HG03571 (cell line): ENCODE measurements around the gene FAM83B.
"Not testable (repeated sequence)": the region's sequence is repeated elsewhere in the genome, so short reads cannot be mapped to it uniquely, and the experiment has no call there.

ENCODE experiments used
- ATAC-seq: cut with Tn5 transposase; IDR thresholded peaks from one replicate; pipeline ENCODE4 v1.9.1; 2021; ENCODE audit not compliant: unreplicated experiment

Gene FAM83B, protein sequence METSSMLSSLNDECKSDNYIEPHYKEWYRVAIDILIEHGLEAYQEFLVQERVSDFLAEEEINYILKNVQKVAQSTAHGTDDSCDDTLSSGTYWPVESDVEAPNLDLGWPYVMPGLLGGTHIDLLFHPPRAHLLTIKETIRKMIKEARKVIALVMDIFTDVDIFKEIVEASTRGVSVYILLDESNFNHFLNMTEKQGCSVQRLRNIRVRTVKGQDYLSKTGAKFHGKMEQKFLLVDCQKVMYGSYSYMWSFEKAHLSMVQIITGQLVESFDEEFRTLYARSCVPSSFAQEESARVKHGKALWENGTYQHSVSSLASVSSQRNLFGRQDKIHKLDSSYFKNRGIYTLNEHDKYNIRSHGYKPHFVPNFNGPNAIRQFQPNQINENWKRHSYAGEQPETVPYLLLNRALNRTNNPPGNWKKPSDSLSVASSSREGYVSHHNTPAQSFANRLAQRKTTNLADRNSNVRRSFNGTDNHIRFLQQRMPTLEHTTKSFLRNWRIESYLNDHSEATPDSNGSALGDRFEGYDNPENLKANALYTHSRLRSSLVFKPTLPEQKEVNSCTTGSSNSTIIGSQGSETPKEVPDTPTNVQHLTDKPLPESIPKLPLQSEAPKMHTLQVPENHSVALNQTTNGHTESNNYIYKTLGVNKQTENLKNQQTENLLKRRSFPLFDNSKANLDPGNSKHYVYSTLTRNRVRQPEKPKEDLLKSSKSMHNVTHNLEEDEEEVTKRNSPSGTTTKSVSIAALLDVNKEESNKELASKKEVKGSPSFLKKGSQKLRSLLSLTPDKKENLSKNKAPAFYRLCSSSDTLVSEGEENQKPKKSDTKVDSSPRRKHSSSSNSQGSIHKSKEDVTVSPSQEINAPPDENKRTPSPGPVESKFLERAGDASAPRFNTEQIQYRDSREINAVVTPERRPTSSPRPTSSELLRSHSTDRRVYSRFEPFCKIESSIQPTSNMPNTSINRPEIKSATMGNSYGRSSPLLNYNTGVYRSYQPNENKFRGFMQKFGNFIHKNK

DNA sequence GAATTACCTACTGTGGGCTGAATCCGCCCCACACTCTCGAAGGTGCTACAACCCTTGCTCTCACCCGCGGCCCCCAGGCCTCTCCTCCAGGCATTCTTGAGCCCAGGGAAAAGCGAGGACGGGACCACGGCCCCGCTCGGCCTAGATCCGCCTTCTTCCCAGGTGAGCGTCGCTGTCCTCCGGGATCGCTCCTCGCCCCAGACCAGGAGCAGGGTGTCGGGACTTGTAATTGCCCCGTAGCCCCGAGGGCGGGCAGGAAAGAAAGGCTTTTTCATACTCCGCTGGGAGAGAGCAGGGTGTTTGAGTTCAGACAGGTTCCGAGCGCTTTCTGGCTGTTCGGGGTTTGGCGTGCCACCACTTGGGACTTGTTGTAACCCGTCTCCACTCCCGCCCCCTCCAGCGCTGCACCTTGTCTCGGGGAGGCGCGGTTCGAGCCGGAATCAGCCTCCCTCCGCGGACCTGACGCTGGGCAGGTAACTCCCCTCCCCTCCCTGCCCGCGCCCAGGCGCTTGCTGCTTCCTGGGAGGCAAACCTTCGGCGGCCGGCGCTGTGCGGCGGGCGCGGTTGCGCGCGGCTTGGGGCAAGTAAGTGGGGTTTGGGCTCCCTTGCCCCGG is at the start of gene FAM83B:
Gene FAM83B (plus strand): TSS at position 529 of the 614 bp plus-strand sequence. CDS start 23,476 bp downstream, outside the sequence.
- ATAC-seq, result no peak

DNA sequence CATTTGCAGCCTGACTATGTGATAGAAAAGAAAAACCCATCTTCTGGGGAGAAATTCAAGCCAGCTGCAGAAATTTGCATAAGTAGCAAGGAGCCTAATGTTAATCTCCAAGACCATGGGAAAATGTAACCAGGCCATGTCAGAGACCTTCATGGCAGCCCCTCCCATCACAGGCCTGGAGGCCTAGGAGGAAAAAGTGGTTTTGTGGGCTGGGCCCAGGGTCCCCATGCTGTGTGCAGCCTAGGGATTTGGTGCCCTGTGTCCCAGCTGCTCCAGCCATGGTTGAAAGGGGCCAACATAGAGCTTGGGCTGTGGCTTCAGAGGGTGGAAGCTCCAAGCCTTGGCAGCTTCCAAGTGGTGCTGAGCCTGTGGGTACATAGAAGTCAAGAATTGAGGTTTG is 49.7 kb upstream of the FAM83B start:
- not testable (repeated sequence) for ATAC-seq

DNA sequence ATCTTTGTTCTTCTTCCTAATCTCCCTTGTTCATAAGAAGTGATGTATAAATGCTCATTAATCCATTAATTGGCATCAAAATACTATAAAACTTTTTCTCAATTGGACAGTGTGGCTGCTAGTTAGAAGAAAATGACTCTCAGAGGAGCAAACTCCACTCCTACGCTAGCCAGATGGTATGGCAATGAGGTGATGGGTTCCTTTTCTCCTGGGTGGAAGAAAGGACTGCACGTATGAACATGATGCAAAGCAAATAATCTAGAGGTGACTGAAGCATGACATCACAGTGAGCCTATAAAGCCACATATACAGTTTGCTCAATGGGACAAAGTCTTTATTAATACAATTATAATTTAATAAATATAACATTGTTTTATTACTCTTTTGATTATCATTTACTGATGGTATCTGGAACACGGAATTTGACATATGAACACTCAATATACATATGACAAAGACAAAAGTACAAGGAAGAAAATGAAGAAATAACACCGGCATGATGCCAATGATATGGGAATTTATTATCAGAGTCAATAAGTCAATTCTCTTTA is 46.4 kb upstream of the FAM83B start:
- no peak for ATAC-seq

DNA sequence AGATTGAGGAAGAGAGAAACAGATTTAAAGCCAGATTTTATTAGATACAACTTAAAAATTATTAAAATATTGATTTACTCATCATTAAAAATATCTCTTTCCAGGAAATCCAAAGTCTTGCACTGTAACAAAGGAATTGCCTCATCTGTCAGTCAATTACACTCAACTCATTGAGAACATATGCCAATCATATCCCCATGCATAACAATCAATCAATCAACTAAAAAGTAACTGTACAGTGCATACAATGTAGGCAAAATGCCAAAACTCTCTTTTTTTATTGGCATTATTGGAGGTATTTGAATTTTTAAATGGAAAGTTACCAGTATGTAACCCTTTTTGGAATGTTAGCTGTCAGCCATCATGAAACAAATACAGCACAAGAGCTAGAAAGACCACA is 45.3 kb upstream of the FAM83B start:
- ATAC-seq, result no peak

DNA sequence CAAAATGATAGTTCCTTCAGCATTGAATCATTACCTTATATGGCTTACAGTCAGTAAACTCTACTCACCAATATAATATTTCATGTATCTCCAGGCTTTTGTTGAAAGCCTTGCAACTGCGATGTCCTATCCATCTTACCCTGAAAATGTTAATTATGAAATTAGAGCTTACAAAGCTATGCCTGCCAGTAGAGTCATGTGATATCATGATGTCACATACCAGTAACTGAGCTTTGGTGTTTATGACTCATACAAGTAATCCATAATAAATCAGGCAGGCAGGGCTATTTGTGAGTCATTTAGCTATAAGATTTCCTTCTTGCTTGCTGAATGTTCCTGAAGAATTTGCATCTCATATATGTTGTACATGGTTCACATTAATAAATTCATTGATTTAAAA is 44.9 kb upstream of the FAM83B start:
- ATAC-seq, result no peak

DNA sequence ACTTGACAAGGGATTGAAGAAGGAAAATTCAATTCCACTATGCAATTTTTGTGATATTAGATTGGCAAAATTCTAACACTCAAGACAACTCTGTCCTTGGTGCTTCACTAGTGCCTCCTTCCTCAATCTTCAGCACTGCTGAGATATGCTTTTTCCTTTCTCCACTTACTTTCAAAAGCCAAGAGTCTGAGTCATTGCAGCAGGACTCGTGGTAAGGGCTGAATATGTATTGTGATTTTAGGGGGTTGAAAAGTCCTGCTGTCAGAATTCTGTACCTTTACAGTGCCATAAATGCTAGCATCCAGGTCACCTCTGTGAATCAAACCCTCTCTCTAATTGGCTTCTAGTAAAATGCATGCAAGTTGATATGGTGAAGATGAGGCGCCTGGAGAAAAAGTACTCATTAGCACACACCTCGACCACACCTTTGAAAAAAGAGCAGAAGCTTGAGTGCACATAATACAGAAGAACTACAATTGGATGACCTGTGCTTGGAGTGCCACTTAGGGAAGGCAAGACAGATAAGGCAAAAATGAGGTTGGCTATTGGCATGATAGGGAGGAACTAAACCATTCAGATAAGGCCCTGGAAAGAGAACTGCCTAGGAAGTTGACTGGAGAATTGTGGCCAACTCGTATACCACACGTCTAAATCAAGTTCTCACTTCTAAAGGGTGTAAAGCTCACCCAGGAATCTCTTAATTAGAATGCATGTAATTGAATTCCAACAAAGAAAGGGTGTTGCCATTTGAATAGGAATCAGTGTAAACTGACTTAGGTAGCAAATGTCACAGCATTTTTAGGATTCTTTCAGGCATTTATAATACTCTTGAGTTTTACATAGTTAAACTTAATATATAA is 43.6 kb upstream of the FAM83B start:
- no peak for ATAC-seq

DNA sequence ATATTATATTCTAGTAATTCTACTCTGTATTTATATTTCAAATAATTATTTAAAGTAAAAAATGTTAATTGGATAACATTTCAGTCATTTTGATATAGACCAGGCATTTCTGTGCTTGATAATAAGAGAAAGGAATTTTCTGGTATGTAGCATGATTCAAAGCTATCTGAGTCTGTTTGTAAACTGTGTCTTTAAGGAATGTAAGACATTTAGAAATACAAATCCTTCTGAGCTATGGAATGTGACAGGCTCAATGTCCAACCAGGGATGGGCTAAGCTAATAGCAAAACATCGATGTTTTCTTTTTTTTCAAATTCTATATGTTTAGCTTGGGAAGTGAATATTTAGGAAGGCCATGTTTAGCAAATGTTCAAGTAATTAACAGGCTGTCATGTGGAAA is 41.5 kb upstream of the FAM83B start:
- ATAC-seq, result no peak

DNA sequence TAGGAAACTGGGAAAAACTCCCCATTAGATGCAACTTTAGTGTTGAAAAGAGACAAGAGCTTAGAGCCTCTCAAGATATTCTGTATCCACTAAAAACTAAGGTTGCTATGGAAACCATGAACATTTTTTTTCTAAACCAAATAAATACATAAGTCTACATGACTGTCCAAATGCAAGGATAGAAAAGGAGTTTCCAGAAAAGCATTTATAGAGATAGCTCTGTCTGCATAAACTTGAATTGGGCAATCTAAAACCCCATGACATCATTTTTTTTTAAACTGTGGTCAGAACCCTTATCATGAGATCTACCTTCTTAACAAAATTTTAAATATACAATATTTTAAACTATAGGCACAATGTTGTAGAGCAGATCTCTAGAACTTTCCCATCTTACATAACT is 36.4 kb upstream of the FAM83B start:
- no peak for ATAC-seq

DNA sequence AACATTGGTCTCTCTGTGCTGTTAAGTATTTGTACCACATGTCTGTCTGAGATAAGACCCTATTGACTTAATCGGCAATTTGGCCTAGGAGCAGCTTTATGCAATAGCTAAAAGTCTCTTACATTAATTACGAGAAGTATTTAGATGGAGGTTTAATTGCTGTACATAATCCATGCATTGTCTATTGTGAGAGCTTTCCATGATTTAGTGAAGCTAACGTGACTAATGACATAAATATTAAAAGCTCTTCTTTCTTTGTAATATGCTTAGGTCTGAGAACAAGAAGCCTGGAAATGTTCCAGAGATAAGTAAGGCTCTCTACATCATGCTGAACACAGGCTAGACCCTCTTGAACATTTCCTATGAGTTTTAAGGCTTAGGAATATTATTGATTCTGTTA is 32.7 kb upstream of the FAM83B start:
- no peak for ATAC-seq

DNA sequence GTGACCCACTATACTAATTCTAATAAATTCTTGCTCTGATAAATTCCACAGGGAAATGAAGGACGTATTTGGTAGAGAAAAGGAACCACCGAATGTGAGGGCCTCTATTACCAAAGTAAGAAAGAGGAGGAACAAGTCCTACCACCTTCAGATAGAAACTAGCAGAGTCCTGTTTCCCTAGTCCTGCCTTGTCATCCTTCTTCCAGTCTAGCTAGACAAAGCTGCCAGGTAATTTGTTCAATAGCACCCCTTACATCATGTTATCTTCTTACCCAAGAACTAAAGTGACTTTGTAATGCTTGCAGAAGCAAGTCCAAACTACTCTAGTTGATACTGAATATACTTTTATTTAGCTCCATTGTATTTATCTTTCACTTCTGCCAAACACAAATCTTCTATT is 29.3 kb upstream of the FAM83B start:
- no peak for ATAC-seq

DNA sequence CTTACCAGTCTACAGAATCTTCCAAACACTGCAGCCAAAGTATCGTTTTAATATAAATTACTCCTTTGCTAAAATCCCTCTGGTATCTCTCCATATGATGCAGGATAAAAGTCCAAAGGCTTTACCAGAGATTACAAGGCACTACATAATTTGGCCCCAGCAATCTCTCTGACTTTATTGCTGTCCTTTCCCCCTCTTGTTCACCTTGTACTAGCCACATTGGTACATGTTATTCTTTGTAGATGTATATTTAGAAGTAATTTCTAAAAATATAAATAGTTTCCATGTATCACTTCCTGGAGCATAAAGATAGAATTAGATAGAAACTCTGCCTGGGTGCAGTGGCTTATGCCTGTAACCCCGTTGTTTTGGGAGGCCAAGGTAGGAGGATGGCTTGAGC is 28.7 kb upstream of the FAM83B start:
- no peak for ATAC-seq

DNA sequence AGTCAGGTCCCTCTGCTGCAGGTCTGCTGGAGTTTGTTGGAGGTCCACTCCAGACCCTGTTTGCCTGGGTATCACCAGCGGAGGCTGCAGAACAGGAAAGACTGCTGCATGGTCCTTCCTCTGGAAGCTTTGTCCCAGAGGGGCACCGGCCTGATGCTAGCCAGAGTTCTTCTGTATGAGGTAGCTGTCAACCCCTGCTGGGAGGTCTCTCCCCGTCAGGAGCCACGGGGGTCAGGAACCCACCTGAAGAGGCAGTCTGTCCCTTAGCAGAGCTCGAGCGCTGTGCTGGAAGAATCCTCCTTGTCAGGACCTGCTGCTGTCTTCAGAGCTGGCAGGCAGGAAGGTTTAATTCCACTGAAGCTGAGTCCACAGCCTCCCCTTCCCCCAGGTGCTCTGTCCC is 22.3 kb upstream of the FAM83B start:
- not testable (repeated sequence) for ATAC-seq

DNA sequence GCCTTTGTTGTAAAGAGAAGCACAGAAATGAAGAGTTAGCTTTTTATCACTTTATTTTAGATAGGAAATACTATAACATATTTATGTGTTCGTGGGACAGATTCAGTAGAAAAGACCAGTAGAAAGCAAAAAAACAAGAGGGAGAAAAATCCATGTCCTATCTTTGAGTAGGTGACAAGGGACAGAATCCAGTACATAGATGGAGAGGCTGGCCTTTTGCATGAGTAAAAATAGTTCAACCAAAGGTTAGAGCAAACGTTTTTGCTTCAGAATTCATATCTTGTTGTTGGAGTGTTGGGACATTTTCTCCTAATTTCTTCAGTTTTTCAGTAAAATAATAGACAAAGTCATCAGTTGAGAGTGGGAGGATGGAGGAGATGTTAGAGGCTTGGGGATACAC is 19.6 kb upstream of the FAM83B start:
- no peak for ATAC-seq

DNA sequence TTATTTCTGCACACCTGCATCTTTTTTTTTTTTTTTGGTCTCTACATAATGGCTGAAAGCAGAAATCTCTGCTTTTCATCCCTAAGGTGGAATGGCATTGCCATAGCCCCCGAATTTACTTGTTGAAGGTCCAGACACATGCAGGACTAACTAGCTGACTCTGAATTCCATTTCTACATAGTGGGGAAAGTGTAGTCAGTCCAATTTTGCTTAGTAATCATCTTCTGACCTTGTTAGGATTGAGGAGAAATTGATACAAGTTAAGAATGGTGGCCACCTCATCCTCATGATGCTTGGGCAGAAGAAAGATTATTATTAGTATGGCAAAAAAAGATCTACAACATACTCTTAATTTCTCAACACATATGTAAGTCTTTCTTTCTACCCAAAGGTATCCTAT is 16.4 kb upstream of the FAM83B start:
- no peak for ATAC-seq

DNA sequence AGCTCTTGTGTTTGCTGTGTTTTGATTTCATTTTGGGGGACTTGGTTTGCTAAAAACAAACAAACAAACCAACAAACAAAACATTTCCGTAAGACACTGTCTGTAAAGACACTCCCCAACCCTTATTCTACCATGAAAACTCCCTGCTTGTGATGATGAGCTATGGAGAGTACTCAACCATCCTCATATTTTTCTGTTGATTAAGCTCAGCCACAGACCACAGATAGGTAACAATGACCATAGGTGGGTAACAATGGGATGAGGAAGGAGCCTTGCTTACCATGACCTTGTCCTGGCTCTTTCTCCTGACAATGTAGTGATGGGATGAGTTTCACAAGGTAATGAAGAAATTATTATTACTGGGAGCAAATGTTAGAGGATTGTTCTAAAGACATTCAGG is 11.4 kb upstream of the FAM83B start:
- no peak for ATAC-seq

DNA sequence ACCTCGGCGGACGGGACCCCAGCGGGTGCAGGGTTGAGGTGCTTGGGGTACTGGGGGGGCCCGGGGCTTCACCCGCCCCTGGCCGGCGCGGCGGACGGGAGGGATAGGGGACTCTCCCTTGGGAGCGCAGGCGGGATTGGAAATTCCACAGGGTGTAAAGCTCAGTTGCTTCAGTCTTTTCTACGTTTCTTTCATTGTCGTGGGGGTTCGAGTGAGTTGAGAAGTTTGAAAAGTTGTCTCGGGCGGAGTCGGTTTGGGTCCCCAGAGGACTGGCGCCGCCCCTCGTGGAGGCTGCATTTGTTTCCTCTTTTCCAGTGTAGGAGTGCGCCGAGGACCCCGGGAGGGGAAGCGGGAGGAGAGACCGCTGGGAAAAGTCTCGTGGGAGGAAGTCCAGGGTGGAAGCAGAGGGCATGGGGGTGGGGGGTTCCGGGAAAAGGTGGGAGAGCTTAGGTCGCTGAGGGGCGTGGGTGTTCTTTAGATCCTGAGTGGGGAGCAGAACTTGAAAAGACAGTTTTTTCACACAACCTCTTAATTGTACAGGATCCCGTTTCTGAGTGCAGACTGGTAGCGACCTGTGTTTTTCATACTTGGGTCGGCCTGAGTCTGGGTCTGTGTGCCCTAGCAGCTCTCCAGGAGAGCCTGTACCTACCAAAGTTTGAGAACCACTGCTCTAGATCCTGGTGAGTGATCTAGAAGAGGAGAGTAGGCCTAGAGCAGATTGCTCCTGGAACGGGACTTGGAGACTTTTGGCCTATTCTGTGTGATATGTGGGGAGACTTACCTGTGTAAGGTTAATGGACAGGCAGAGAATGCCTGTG is 495 bp downstream of the FAM83B start:
- no peak for ATAC-seq

DNA sequence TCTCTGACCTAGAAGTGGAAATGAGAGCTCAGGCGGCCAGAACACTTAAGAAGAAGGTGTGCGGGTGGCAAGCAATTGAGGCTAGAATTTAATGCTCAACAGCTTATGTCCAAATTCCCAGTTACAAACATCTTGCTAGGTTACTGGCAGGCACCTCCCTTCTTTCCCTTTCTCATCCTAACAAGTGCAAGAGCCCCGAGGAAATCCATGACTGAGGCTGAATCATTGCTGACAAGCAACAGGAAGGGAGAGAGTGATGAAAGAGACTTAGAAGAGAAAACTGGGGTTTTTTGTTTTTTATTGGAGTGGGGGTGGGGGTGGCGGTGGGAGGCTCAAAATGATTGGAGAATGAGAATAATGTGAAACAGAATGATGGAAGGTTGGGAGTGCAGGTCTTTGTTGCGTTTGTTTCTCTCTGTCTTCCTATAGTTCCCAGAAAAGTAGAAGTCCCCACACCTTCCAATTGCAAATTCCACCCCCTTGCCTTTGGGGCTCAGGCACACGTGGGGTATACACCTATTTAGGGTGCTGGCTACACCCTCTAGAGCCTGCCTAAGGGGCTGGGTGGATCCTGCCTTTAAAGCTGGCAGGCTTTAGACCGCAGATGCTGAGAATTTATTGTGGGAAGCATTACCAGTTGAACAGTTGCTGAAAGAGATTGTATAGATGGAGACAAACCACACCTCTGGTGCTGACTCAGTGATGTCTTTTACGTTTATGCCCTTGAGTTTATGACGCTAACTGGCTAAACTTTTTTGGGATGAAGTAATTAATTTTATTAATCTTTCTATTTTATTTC is 1.4 kb downstream of the FAM83B start:
- ATAC-seq, result no peak

DNA sequence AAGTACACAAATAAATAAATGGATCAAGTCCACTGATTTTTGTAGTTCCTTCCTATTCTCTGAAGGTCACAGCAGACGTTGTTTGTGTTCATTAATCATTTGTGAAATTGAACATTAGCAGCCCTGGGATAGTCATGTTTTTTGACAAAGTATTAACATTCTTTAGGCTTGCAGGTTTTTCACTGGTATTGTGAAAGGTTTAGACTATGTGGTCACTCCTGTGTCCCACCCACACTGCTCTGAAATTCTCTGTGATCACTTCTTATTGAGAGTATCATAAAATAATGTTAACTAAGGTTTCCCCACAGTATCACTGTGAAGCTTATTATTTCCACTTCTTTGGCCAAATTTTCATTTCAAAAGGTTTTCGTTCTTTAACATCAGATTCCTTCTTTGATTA is 3.5 kb downstream of the FAM83B start:
- no peak for ATAC-seq

DNA sequence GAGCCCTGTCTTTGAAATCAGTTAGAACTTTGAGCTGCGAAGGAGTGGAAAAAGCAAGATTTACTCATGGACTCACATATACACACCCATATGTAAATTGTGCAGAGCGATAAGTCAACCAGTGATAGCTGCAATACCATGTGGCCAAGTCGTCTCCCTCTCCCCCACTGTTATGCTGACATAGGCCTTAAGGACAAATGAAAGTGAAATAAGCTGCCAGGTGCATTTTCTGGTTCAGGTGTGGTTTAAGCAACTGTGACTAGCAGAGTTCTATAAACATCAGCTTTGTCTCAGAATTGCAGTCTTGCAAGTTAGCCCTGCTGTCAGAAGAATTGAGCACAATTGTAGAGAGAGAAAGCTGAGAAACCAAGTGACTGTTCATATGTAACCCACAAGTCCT is 9.6 kb downstream of the FAM83B start:
- ATAC-seq, result no peak
